Mesendoderm (in vitro differentiated cells): Measurements from ENCODE around the gene CAMTA1.
"Not testable (repeated sequence)": the region's sequence is repeated elsewhere in the genome, so short reads cannot be mapped to it uniquely, and the experiment has no call there.

Source experiments
- DNase-seq: peaks from one replicate; pipeline ENCODE4 v3.0.0; 2013
- H2AK5ac ChIP-seq: 2 replicates; pipeline ENCODE4 v1.6.1; 2013; ENCODE audit warnings: low read length, inconsistent platforms
- H2BK120ac ChIP-seq: 2 replicates; pipeline ENCODE4 v1.6.1; 2013; ENCODE audit warnings: low read depth, mild to moderate bottlenecking, low read length, moderate library complexity, mixed read lengths
- H2BK15ac ChIP-seq: replicated peaks from 2 replicates; pipeline ENCODE4 v1.6.1; 2013; ENCODE audit warnings: low read depth, mild to moderate bottlenecking, moderate library complexity
- H2BK5ac ChIP-seq: 2 replicates; pipeline ENCODE4 v1.6.1; 2013; ENCODE audit warnings: low read length, inconsistent platforms
- H3K18ac ChIP-seq: 2 replicates; pipeline ENCODE4 v1.6.1; 2013; ENCODE audit warnings: mild to moderate bottlenecking, low read length, mixed read lengths
- H3K23ac ChIP-seq: one replicate; pipeline ENCODE4 v1.6.1; 2013; ENCODE audit warnings: low read length
- H3K27ac ChIP-seq: 2 replicates; pipeline ENCODE4 v1.5.1; 2013; ENCODE audit warnings: low read depth, mild to moderate bottlenecking, inconsistent platforms, low read length, moderate library complexity
- H3K27me3 ChIP-seq: 2 replicates; pipeline ENCODE4 v1.6.1; 2013; ENCODE audit warnings: low read length, control low read depth, mild to moderate bottlenecking, inconsistent platforms; ENCODE audit not compliant: insufficient read depth, poor library complexity
- H3K36me3 ChIP-seq: 2 replicates; pipeline ENCODE4 v1.6.1; 2013; ENCODE audit warnings: low read length, inconsistent platforms; ENCODE audit not compliant: control insufficient read depth, insufficient read depth
- H3K4ac ChIP-seq: one replicate; pipeline ENCODE4 v1.6.1; 2013; ENCODE audit warnings: low read depth, mild to moderate bottlenecking, low read length, moderate library complexity
- H3K4me1 ChIP-seq: 2 replicates; pipeline ENCODE4 v1.6.1; 2013; ENCODE audit warnings: low read depth, low read length, inconsistent platforms; ENCODE audit not compliant: control insufficient read depth
- H3K4me2 ChIP-seq: 2 replicates; pipeline ENCODE4 v1.6.1; 2013; ENCODE audit warnings: low read length
- H3K4me3 ChIP-seq: 2 replicates; pipeline ENCODE4 v1.5.1; 2013; ENCODE audit warnings: mild to moderate bottlenecking, low read length
- H3K56ac ChIP-seq: one replicate; pipeline ENCODE4 v1.6.1; 2013; ENCODE audit warnings: low read length
- H3K79me1 ChIP-seq: 2 replicates; pipeline ENCODE4 v1.6.1; 2013; ENCODE audit warnings: low read length, inconsistent platforms
- H3K79me2 ChIP-seq: 2 replicates; pipeline ENCODE4 v1.6.1; 2013; ENCODE audit warnings: mild to moderate bottlenecking, low read length; ENCODE audit not compliant: control insufficient read depth, insufficient read depth
- H3K9ac ChIP-seq: 2 replicates; pipeline ENCODE4 v1.6.1; 2013; ENCODE audit warnings: low read length, inconsistent platforms
- H4K5ac ChIP-seq: one replicate; pipeline ENCODE4 v1.6.1; 2013; ENCODE audit warnings: low read length
- H4K8ac ChIP-seq: one replicate; pipeline ENCODE4 v1.6.1; 2013; ENCODE audit warnings: low read depth, mild to moderate bottlenecking, control low read depth, low read length, moderate library complexity
- WGBS: extraction: QIAGEN DNeasy Blood & Tissue Kit; methylation state at CpG from one replicate; pipeline ENCODE4 v1.1.7; 2013; ENCODE audit warnings: low lambda C conversion rate, missing lambda C conversion rate; ENCODE audit not compliant: insufficient coverage; ENCODE audit errors: extremely low coverage; 5-methylcytosine and 5-hydroxymethylcytosine counted together

Gene CAMTA1

GRCh38 chr1:7708065-7708464 lies 922.8 kb downstream of the CAMTA1 start:
- H3K4ac ChIP-seq, H3K4me3 ChIP-seq, H2BK5ac ChIP-seq, H3K23ac ChIP-seq, H3K4me2 ChIP-seq, H4K5ac ChIP-seq, H2BK120ac ChIP-seq, H2AK5ac ChIP-seq, H3K27me3 ChIP-seq, H3K4me1 ChIP-seq, H3K36me3 ChIP-seq, H3K27ac ChIP-seq, H3K18ac ChIP-seq, H3K56ac ChIP-seq, H3K9ac ChIP-seq, H3K79me1 ChIP-seq, DNase-seq, H3K79me2 ChIP-seq, H2BK15ac ChIP-seq, H4K8ac ChIP-seq: not testable (repeated sequence)
- WGBS, result no CpG with 5 or more reads among the region's 4 CpGs

- no peaks in the 10 kb centered on the region for H3K79me2 ChIP-seq
- H3K27me3 ChIP-seq, result no peaks in the 10 kb centered on the region
- no peaks in the 10 kb centered on the region for H3K36me3 ChIP-seq
Measured at GRCh38 chr1:7710859-7711258, 925.6 kb downstream of the CAMTA1 start.

GRCh38 chr1:7712731-7713323 lies 927.6 kb downstream of the CAMTA1 start:
- Histone ChIP-seq H3K4ac (no peak overlapping the region), H3K4me3 (no peak overlapping the region), H3K27ac (no peak overlapping the region), H3K23ac (no peak overlapping the region), H2BK120ac (no peak overlapping the region), H2AK5ac (no peak overlapping the region), H3K4me1 (no peaks in the 10 kb centered on the region), H3K27me3 (no peaks in the 10 kb centered on the region), H3K56ac (no peak overlapping the region), H3K36me3 (no peaks in the 10 kb centered on the region), H2BK5ac (no peak overlapping the region), H4K8ac (no peak overlapping the region), H3K4me2 (no peak overlapping the region), H3K9ac (no peak overlapping the region), H3K79me1 (no peaks in the 10 kb centered on the region), H2BK15ac (no peak overlapping the region), H3K79me2 (no peaks in the 10 kb centered on the region), H3K18ac (no peak overlapping the region), H4K5ac (no peak overlapping the region)
- no CpG with 5 or more reads among the region's 8 CpGs for WGBS
- no peak for DNase-seq

More at GRCh38 chr1:7710859-7711258, 925.6 kb downstream of the CAMTA1 start:
- Histone ChIP-seq H3K4ac (no peak overlapping the region), H3K23ac (no peak overlapping the region), H2BK15ac (no peak overlapping the region), H3K4me2 (no peak overlapping the region), H3K4me1 (no peaks in the 10 kb centered on the region), H3K4me3 (no peak overlapping the region), H3K79me1 (no peaks in the 10 kb centered on the region), H2AK5ac (no peak overlapping the region), H3K27ac (no peak overlapping the region), H3K9ac (no peak overlapping the region), H4K8ac (no peak overlapping the region), H4K5ac (no peak overlapping the region), H2BK5ac (no peak overlapping the region), H3K56ac (no peak overlapping the region), H2BK120ac (no peak overlapping the region), H3K18ac (no peak overlapping the region)
- no CpG with 5 or more reads among the region's 3 CpGs for WGBS
- no peak for DNase-seq

- DNase-seq, result no peak
- Histone ChIP-seq H2BK5ac (no peak overlapping the region), H3K18ac (no peak overlapping the region), H3K27me3 (no peaks in the 10 kb centered on the region), H2BK15ac (no peak overlapping the region), H3K56ac (no peak overlapping the region), H4K5ac (no peak overlapping the region), H3K79me2 (no peaks in the 10 kb centered on the region), H3K79me1 (no peaks in the 10 kb centered on the region), H3K36me3 (no peaks in the 10 kb centered on the region), H4K8ac (no peak overlapping the region), H3K27ac (no peak overlapping the region), H3K4me1 (no peaks in the 10 kb centered on the region), H3K4me3 (no peak overlapping the region), H3K9ac (no peak overlapping the region), H3K4me2 (no peak overlapping the region), H3K4ac (no peak overlapping the region), H3K23ac (no peak overlapping the region), H2BK120ac (no peak overlapping the region), H2AK5ac (no peak overlapping the region)
- WGBS, result no CpG with 5 or more reads among the region's 4 CpGs
Measured at GRCh38 chr1:7716506-7716905, 931.3 kb downstream of the CAMTA1 start.

GRCh38 chr1:7717748-7718368 lies 932.6 kb downstream of the CAMTA1 start:
- Histone ChIP-seq H3K36me3 (no peaks in the 10 kb centered on the region), H4K5ac (no peak overlapping the region), H2BK15ac (no peak overlapping the region), H3K27me3 (no peaks in the 10 kb centered on the region), H2BK5ac (no peak overlapping the region), H3K9ac (no peak overlapping the region), H3K23ac (no peak overlapping the region), H2BK120ac (no peak overlapping the region), H3K79me2 (no peaks in the 10 kb centered on the region), H3K4me3 (no peak overlapping the region), H3K4me1 (no peaks in the 10 kb centered on the region), H3K18ac (no peak overlapping the region), H3K56ac (no peak overlapping the region), H3K4ac (no peak overlapping the region), H3K79me1 (no peaks in the 10 kb centered on the region), H3K27ac (no peak overlapping the region), H2AK5ac (no peak overlapping the region), H4K8ac (no peak overlapping the region), H3K4me2 (no peak overlapping the region)
- peak; percentile 22 for DNase-seq
- no CpG with 5 or more reads among the region's 22 CpGs for WGBS
